HG02973 (cell line): ENCODE measurements around the gene NEDD4L.
"Not testable (repeated sequence)": the region's sequence is repeated elsewhere in the genome, so short reads cannot be mapped to it uniquely, and the experiment has no call there.

Source experiments
- ATAC-seq: cut with Tn5 transposase; IDR thresholded peaks from one replicate; pipeline ENCODE4 v1.9.1; 2021; ENCODE audit warnings: moderate library complexity; ENCODE audit not compliant: unreplicated experiment

NEDD4L gene

DNA sequence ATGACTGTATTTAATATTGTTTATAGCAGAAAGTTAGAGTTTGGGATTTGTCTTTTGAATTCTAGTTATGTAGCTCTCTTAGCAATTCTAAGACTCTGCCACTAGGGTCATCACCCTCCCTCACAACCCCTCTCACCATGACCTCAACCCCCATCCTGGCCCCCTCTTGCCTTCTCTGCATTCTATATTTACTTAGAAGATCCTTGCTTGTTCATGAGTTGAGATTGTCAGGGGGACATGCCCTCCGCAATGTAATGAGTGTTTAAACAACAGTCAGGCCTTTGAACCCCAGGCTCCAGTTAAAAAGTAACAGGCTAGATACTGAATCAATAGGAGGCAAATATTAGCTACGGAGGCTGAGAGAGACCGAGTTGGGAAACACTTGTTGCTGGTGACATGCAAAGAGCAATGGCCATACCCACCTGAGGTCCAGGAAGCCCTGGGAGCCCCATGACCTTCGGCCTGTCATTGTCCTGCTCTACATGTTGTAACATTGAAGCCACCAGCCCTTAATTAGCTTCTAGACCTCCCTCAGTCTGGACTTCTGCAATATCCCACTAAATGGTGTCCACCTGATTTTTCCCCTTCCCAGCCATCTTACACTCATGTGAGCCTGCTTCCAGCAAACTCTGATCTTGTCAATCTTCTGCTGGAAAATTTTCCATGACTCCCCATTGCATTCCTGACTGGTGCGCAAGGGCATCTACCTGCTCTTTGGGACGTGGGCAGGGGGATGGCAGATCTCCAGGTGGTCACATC lies 363.8 kb downstream of the NEDD4L start:
- no peak for ATAC-seq

DNA sequence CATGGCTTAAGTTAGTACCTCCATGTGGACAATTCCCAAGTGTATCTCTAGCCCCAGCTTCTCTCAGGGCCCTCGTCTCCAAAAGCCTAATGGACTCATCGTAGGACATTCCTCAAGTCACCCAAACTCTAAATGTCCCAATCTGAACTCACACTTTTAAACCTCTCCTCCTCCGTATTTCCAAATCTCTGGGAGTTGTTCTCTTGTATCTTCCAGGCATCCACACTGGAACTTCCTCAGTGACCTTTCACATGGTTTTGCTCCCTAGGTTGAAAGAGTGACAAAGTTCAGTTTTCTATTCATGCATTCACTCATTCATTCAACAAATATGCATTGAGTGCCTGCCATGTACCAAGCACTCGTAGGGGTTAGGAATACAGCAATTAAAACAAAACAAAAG lies 364.6 kb downstream of the NEDD4L start:
- no peak for ATAC-seq

DNA sequence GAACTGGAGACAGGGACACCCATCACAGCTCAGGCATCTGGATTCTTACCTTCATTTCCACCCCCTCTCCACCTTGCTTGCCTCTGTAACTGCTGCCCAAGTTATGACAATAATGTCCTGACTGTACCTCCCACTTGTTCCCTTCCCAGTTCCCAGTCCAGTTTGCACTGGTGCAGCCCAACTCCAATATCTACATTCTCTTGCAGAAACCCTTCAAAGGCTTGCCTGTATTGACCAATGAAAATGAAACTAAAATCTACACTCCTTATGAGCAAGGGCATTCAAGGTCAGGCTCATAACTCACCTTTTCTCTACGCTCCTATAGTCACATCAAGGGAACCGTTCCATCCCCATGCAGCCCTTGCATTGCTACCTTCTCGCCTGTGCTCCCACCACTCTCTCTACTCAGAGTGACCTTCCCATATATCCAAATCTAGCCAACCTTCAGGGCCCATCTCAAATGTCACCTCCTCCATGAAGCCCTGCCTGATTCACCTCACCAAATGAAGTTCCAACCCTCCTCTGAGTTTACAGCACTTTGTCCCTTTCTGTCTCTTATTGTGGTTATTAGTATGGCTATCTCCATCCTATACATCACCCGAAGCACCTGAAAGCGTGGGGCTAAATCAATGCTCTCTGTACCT lies 365.9 kb downstream of the NEDD4L start:
- no peak for ATAC-seq

- ATAC-seq, result no peak
Observed at GRCh38 chr18:58411323-58411722, 367.3 kb downstream of the NEDD4L start.

GRCh38 chr18:58412844-58413666 lies 369.0 kb downstream of the NEDD4L start:
- no peak for ATAC-seq

- no peak for ATAC-seq
Observed at GRCh38 chr18:58413667-58414628, 369.9 kb downstream of the NEDD4L start.

- ATAC-seq, result no peak
Observed at GRCh38 chr18:58416014-58416703, 372.1 kb downstream of the NEDD4L start.

GRCh38 chr18:58416704-58417683 lies 373.0 kb downstream of the NEDD4L start:
- no peak for ATAC-seq

DNA sequence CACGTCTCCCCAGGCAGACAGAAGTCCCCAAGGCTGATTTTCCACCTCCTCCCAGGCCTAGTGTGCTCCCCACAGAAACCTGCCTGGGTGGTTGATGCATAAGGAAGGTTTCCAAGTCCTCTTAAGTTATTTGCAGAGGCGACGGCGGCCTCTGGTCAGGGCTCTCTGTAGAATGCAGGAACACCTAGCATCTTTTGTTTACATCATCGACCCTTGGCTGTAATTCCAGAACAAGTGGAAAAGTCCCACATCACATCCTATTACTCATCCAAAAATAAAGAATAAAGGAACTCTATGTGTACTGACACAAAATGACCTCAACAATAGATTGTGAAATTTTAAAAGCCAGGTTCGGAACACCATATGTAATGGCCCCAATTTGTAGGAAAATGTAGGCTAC lies 373.7 kb downstream of the NEDD4L start:
- ATAC-seq, result no peak

GRCh38 chr18:58418361-58418760 lies 374.3 kb downstream of the NEDD4L start:
- no peak for ATAC-seq

- ATAC-seq, result no peak
Observed at GRCh38 chr18:58419587-58420199, 375.7 kb downstream of the NEDD4L start.

- ATAC-seq, result no peak
Observed at GRCh38 chr18:58426611-58427010, 382.6 kb downstream of the NEDD4L start.

- ATAC-seq, result no peak
Observed at GRCh38 chr18:58427321-58427720, 383.3 kb downstream of the NEDD4L start.

- ATAC-seq, result no peak
Observed at GRCh38 chr18:58429442-58429841, 385.4 kb downstream of the NEDD4L start.

- no peak for ATAC-seq
Observed at GRCh38 chr18:58431215-58431614, 387.2 kb downstream of the NEDD4L start.

- no peak for ATAC-seq
Observed at GRCh38 chr18:58432050-58432727, 388.2 kb downstream of the NEDD4L start.

- not testable (repeated sequence) for ATAC-seq
Observed at GRCh38 chr18:58435221-58436005, 391.4 kb downstream of the NEDD4L start.
